HCEC 1CT (cell line): ENCODE data around the gene GABRR3.
A peak's percentile ranks its signal among the peaks of the same experiment; 100 is the strongest.

Experiments
- DNase-seq: peaks from one replicate; pipeline ENCODE4 v3.0.0-alpha.2; 2017

The GABRR3 gene

GRCh38 chr3:97988784-97989568, 46.1 kb downstream of the GABRR3 start:
- no peak for DNase-seq

GRCh38 chr3:97987306-97987705, 47.8 kb downstream of the GABRR3 start:
- no peak for DNase-seq

GRCh38 chr3:97983933-97984491, 51.1 kb downstream of the GABRR3 start:
- DNase-seq = no peak

GRCh38 chr3:97981886-97982285, 53.2 kb downstream of the GABRR3 start:
- no peak for DNase-seq

GRCh38 chr3:97979610-97980009, 55.5 kb downstream of the GABRR3 start:
- DNase-seq = no peak

GRCh38 chr3:97975466-97975865, 59.6 kb downstream of the GABRR3 start:
- DNase-seq = peak; percentile 28

GRCh38 chr3:97974996-97975395, 60.1 kb downstream of the GABRR3 start:
- DNase-seq = no peak

GRCh38 chr3:97972976-97973375, 62.1 kb downstream of the GABRR3 start:
- no peak for DNase-seq

GRCh38 chr3:97971679-97972567, 63.2 kb downstream of the GABRR3 start, which contains the start of gene RIOX2:
RIOX2 (minus strand) TSS chr3:97972431; CDS start chr3:97967593, 4,838 bp downstream.
- peak; percentile 64 for DNase-seq

- no peak for DNase-seq
Observed at GRCh38 chr3:97970956-97971620, 64.0 kb downstream of the GABRR3 start.

GRCh38 chr3:97970156-97970555, 65.0 kb downstream of the GABRR3 start:
- DNase-seq = no peak

GRCh38 chr3:97969541-97969940, 65.6 kb downstream of the GABRR3 start:
- no peak for DNase-seq

GRCh38 chr3:97968376-97968775, 66.7 kb downstream of the GABRR3 start:
- no peak for DNase-seq

- no peak for DNase-seq
Observed at GRCh38 chr3:97967966-97968365, 67.1 kb downstream of the GABRR3 start.

GRCh38 chr3:97960993-97961766, 73.9 kb downstream of the GABRR3 start:
- DNase-seq = no peak

GRCh38 chr3:97960551-97960950, 74.6 kb downstream of the GABRR3 start:
- DNase-seq = no peak

GRCh38 chr3:97959872-97960271, 75.2 kb downstream of the GABRR3 start:
- DNase-seq = no peak

- no peak for DNase-seq
Observed at GRCh38 chr3:97958796-97959195, 76.3 kb downstream of the GABRR3 start.

GRCh38 chr3:97958396-97958795, 76.7 kb downstream of the GABRR3 start:
- peak; percentile 37 for DNase-seq

GRCh38 chr3:97957617-97958311, 77.4 kb downstream of the GABRR3 start:
- peak; percentile 52 for DNase-seq

GRCh38 chr3:97956051-97956450, 79.1 kb downstream of the GABRR3 start:
- no peak for DNase-seq
